GM18909 (cell line): ENCODE results near the gene WFDC6.

ENCODE experiments used
- ATAC-seq: cut with Tn5 transposase; IDR thresholded peaks from one replicate; pipeline ENCODE4 v1.9.1; 2021; ENCODE audit warnings: mild to moderate bottlenecking; ENCODE audit not compliant: unreplicated experiment, poor library complexity

The WFDC6 gene

DNA sequence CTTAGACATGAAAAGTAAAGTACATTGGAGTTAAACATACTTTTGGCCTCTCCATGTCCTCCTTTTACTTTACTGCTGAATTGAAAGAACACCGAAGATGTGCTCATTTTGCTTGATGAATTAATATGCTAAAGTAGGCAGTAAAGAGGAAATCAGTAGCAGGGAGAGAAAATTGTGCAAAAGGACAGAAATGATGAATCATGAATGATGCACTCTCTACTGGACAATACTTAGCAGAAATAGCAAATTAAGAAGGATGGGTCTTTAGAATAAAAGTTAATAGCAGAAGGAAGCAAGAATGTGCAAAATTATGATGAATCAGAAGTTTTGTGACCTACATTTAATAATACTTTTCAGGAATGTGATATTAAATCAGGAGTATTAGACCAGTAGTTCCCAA, 15.5 kb downstream of the WFDC6 start:
- ATAC-seq = no peak

GRCh38 chr20:45518282-45518681, 21.0 kb downstream of the WFDC6 start:
- ATAC-seq = no peak

DNA sequence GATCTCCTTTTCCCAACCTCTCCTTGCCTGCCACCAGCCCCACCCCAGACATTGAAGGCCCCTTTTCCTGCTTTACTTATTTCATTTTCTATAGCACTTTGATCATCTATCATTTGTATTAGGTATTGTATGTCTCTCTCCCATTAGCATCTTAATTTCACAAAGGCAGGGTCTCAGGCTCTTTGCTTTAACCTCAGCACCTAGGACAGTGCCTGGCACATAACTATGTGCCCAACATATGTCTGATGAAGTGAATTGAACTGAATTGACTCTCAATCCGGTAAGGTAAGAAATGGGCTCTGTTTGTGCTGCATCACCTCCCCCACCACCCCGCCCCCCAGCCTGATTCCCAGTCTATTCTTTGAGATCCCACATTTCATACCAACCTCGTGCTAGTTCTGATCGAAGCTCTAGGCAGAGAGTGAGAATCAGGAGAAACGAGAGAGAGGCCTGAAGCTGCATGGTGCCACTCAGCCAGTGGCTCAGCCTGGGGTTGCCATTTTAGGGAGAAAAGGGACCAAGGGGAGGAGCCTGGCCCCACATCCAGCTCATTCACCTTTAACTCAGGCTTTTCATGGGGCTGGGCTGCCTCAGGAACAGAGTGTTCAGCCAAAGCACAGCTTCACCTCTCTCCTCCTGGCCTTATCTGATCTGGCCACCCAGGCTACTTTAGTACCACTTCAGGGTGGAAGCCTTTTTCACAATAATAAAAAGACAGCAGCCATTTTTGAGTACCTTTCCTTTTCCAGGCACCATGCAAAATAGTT, 24.0 kb downstream of the WFDC6 start, which contains the start of gene SPINT3:
Gene SPINT3, minus strand, starts transcription at position 476 of the 767 bp plus-strand sequence. Its CDS starts 14 bp downstream, at position 462.
- no peak for ATAC-seq

DNA sequence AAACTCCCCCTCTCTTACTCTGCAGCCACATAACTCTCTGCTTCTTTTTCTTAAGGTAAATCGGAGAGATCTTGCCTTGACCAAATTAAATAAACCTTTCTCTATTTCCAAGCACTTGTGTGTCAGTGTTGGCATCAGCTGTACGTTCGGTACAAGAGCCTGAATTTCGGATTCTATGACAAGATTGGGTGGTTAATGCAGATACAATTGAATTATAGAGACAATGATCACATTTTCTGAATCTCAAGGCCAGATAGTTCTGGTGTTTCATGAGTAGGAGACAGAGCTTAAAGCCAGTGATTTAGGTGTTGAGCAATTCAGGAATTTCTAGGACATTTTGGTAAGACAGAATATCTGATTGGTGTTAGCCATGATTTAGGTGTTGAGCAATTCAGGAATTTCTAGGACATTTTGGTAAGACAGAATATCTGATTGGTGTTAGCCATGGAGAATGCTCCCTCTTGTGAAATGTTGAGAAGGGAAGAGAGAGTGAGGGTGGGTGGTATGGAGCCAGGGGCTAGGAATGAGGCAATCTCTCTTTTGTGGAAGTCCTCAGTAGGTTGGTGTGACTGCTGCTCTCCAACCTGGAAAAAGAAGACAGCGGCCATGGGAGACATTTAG, 28.9 kb downstream of the WFDC6 start:
- no peak for ATAC-seq

DNA sequence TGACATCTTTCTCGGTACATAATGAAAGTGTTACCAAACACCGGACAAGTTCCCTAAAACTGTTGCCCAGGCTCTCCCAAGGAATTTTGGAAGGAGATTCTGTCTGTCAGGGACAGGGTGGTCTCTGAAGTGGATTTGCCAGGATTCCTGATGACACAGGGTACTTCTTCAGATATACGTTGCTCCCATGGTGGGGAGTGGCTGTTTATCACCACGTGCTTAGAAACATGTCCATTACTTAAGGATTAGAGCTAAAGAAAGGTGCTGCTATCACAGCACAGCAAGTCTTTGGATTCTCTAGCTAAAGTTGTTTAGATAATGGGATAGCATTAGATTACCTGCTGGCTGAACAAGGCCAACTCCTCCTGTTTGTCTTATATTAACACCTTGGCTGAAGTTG, 30.2 kb downstream of the WFDC6 start:
- ATAC-seq = no peak

GRCh38 chr20:45508068-45508886, 31.0 kb downstream of the WFDC6 start:
- no peak for ATAC-seq

DNA sequence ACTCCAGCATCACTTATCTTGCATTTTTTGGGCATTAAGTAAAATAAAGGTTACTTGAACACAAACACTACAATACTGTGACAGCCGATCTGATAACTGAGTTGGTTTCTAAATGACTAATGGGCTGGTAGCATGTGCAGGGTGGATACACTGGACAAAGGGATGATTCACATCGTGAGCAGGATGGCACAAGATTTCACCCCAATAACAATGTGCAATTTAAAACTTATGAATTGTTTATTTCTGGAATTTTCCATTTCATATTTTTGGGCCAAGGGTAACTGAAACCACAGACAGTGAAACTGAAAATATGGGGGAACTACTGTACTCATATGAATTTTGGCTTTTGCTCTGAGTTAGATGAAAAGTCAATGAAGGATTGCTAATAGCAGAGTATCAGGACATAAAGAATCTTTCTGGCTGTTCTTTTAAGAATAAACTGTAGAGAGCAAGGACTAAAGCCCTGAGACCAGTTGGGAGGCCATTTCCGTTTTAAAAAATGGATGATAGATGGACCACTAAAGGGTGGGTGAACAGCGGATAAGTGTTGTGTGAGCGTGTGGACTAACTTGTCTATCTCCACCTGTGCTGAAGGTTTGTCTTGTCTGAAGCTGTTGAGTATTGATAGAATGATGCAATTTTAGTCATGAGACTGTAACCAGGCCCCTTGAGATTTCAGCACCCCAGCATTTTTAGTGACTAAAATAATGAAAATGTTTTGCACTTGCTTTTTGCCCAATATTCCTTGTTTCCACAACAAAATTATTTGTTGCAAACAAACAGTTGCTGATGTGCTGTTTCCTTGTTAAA, 32.1 kb downstream of the WFDC6 start:
- ATAC-seq = no peak

DNA sequence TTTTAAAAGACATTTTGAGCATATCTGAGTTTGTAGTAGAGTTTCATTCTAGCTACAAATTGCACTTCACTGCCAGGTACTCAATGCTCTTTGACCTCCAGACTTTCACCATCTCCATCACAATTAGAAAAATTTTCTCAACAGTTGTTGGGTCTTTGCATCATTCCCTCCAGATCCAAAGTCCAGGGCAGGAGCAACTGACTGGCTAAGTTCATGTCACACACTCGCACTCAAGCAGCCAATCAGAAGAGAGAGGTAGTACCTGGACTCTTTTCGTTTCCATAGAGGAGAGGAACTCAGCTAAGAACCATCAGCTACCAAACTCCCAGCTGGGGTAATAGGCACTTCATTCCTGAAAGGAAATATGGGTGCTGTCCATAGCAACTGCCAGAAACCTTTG, 32.9 kb downstream of the WFDC6 start:
- no peak for ATAC-seq

DNA sequence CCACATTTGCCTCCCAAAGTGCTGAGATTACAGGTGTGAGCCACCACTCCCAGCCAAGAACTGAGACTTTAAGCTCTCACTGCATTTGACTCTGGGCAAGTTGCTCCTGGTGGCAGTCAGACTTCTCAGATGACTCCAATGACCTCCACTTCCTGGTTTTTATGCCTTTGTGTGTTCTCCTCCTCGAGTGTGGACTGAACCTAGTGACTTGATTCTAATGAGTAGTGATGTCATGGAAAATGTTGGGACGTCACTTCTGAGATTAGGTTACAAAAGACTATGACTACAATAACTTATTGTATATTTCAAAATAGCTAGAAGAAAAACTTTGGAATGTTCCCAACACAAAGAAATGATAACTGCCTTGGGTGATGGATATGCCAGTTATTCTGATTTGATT, 35.9 kb downstream of the WFDC6 start:
- no peak for ATAC-seq

GRCh38 chr20:45502561-45502960, 36.7 kb downstream of the WFDC6 start:
- no peak for ATAC-seq

GRCh38 chr20:45501600-45501999, 37.7 kb downstream of the WFDC6 start:
- ATAC-seq = no peak

DNA sequence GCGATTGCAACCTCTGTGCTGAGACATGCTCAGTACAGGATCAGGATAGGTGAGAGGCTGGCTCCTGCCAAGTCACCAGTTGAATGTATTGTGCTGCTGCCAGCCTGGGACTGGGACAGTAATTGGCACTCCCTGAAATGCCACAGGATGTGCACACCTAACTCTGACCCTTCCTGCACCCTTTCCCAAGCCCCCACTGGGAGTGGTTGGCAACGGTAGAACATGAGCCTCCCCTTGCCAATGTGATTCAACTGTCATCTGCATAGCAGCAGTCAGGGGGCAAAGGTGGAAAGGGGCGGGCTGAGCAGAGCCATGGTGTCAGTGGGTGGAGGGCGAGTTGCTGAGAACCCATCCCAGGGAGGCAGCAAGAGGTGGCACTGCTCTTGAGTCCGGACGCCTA, 39.3 kb downstream of the WFDC6 start:
- ATAC-seq = no peak

GRCh38 chr20:45497971-45498494, 41.2 kb downstream of the WFDC6 start:
- ATAC-seq = no peak

GRCh38 chr20:45496166-45496565, 43.1 kb downstream of the WFDC6 start:
- ATAC-seq = no peak

- ATAC-seq = no peak
Observed at GRCh38 chr20:45495501-45495941, 43.8 kb downstream of the WFDC6 start.

- ATAC-seq = no peak
Observed at GRCh38 chr20:45489083-45489531, 50.2 kb downstream of the WFDC6 start.

DNA sequence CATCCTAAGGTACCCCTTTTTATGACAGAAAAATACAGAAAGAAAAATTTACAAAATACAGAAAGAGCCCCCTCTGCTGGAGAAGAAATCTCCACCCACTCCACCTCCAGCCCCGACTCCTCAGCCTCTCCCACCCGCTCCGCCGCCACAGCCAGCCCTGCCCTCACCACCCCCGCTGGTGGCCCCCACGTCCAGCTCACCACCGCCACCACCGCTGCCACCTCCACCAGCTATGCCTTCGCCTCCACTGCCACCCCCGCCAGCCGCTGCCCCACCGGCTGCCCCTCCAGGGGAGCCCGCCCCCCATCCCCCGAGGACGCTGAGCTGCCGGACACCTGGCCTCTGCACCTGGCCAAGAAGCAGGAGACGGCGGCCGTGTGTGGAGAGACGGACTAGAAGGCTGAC, 52.0 kb downstream of the WFDC6 start:
- ATAC-seq = no peak

GRCh38 chr20:45485388-45485787, 53.9 kb downstream of the WFDC6 start:
- ATAC-seq = no peak

- ATAC-seq = no peak
Observed at GRCh38 chr20:45484676-45485075, 54.6 kb downstream of the WFDC6 start.
